ENCODE data around the gene PDZRN3. TPM values are rescaled to one million over a fixed set of nuclear protein-coding genes. Genes with fewer than 3 reads are reported as not detected.

Gene PDZRN3
- total RNA-seq, 1 experiment from 2014 or later: 5.9 TPM

DNA sequence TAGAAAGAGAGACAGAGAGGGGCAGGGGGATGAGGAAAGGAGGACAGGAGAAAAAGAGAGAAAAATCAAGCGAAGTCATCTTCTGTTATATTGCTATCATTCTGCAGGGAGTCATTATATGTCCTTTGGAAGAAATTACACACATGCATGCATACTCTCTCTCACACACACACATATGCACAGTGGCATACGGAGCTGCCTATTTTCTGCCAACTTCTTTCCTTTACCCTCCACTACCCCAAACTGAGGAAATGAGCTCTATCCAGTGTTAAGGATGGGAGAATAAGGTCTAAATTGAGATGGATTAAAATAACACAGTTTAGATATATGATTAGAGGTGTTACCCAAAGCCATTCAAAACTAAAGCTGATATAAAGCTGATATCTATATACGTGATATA lies 48.8 kb downstream of the PDZRN3 start:
- no peak overlapping the region for H2AK5ac ChIP-seq (ENCODE audit: insufficient read length, low read length)
- no peak overlapping the region for H2AFZ ChIP-seq (ENCODE audit: low read length)
- Mint-ChIP-seq H3K27ac (no peak overlapping the region), H3K9me3 (no peaks in the 10 kb centered on the region), H3K27me3 (ENCODE audit: low read depth) (no peaks in the 10 kb centered on the region), H3K36me3 (ENCODE audit: insufficient read depth in 1 of 3, low read depth in 3 of 3) (no peaks in the 10 kb centered on the region), H3K4me3 (no peak overlapping the region), H3K4me1 (peaks cover 10 to 32% of the 10 kb centered on the region in 2 experiments)
- H3K4me1 ChIP-seq (ENCODE audit: insufficient read depth, low read length): no peaks in the 10 kb centered on the region
- no peak overlapping the region for H3K56ac ChIP-seq (ENCODE audit: insufficient read length, low read depth, low read length)
- H3K23ac ChIP-seq (ENCODE audit: insufficient read length, low read depth, low read length): no peak overlapping the region
- H2BK120ac ChIP-seq (ENCODE audit: low read depth, low read length, poor library complexity, severe bottlenecking): no peak overlapping the region
- H4K20me1 ChIP-seq (ENCODE audit: control insufficient read depth, insufficient read depth, insufficient read length): no peaks in the 10 kb centered on the region
- no peak overlapping the region for H3K9ac ChIP-seq (ENCODE audit: extremely low read depth, insufficient read length, low read length)
- H3K79me1 ChIP-seq (ENCODE audit: insufficient read depth, low read depth, low read length, poor library complexity, severe bottlenecking): no peaks in the 10 kb centered on the region
- H4K91ac ChIP-seq (ENCODE audit: insufficient read length, low read depth, low read length): no peak overlapping the region
- H3K9me3 ChIP-seq (ENCODE audit: control insufficient read depth, low read depth, low read length): no peaks in the 10 kb centered on the region
- DNase-seq: no peak
- H3T11ph ChIP-seq (ENCODE audit: low read length): no peak overlapping the region
- no peak overlapping the region for H2BK5ac ChIP-seq (ENCODE audit: insufficient read length, low read length)
- H4K5ac ChIP-seq (ENCODE audit: insufficient read length, low read depth, low read length): no peak overlapping the region
- H3K27ac ChIP-seq (ENCODE audit: insufficient read length, low read depth, low read length): no peak overlapping the region
- H3K23me2 ChIP-seq (ENCODE audit: insufficient read length, low read depth, low read length, poor library complexity, severe bottlenecking): no peaks in the 10 kb centered on the region
- H2BK15ac ChIP-seq (ENCODE audit: low read depth, low read length): no peak overlapping the region
- no peak overlapping the region for H2BK12ac ChIP-seq (ENCODE audit: insufficient read length, low read depth, low read length)
- TF ChIP-seq, protein P1, sequence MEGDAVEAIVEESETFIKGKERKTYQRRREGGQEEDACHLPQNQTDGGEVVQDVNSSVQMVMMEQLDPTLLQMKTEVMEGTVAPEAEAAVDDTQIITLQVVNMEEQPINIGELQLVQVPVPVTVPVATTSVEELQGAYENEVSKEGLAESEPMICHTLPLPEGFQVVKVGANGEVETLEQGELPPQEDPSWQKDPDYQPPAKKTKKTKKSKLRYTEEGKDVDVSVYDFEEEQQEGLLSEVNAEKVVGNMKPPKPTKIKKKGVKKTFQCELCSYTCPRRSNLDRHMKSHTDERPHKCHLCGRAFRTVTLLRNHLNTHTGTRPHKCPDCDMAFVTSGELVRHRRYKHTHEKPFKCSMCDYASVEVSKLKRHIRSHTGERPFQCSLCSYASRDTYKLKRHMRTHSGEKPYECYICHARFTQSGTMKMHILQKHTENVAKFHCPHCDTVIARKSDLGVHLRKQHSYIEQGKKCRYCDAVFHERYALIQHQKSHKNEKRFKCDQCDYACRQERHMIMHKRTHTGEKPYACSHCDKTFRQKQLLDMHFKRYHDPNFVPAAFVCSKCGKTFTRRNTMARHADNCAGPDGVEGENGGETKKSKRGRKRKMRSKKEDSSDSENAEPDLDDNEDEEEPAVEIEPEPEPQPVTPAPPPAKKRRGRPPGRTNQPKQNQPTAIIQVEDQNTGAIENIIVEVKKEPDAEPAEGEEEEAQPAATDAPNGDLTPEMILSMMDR (conservative IDR thresholded peaks at IDR 0.05): no peak
- H3K14ac ChIP-seq (ENCODE audit: insufficient read depth, low read length): no peak overlapping the region
- H3K79me2 ChIP-seq (ENCODE audit: insufficient read depth, low read length): no peaks in the 10 kb centered on the region
- WGBS (ENCODE audit: extremely low coverage, insufficient read length, low lambda C conversion rate): no CpG with 5 or more reads among the region's 3 CpGs
- H2BK20ac ChIP-seq (ENCODE audit: low read depth, low read length, poor library complexity, severe bottlenecking): no peak overlapping the region
- H4K8ac ChIP-seq (replicated peaks; ENCODE audit: insufficient read length, low read depth, low read length): no peak overlapping the region
- no peaks in the 10 kb centered on the region for H3K27me3 ChIP-seq (ENCODE audit: insufficient read depth, low read length)
- no peak overlapping the region for H3K4ac ChIP-seq (ENCODE audit: low read depth, low read length)
- H3K4me2 ChIP-seq (ENCODE audit: insufficient read depth, insufficient read length, low read length): no peak overlapping the region
- no peak overlapping the region for H3K18ac ChIP-seq (ENCODE audit: insufficient read length, low read depth, low read length)

All from H9 (cell line).